Brain microvascular endothelial cell (primary cell): ENCODE data around the gene CLEC16A.

Source experiments
- DNase-seq: peaks from one replicate; pipeline ENCODE4 v3.0.0-alpha.2; 2020
- H3K27ac ChIP-seq: fragments of 250-450 bp; sonication (Bioruptor Pico); 2 replicates; pipeline ENCODE4 v1.5.1; 2020; ENCODE audit warnings: mild to moderate bottlenecking, moderate library complexity
- H3K27me3 ChIP-seq: fragments of 250-450 bp; sonication (Bioruptor Pico); replicated peaks from 2 replicates; pipeline ENCODE4 v1.5.1; 2020; ENCODE audit warnings: mild to moderate bottlenecking
- H3K36me3 ChIP-seq: fragments of 250-450 bp; sonication (Bioruptor Pico); replicated peaks from 2 replicates; pipeline ENCODE4 v1.5.1; 2020; ENCODE audit warnings: mild to moderate bottlenecking
- H3K4me3 ChIP-seq: 2 replicates; pipeline ENCODE4 v1.5.1; 2011; ENCODE audit warnings: low read depth, mild to moderate bottlenecking, control low read depth, low read length, moderate library complexity
- in situ Hi-C: cut with HindIII; loops from 2 replicates; pipeline ENCODE4 v1.10.0; 2017; ENCODE audit warnings: low sequenced_read_pairs, low pct_ligation_motif_present
- TF ChIP-seq, protein P1 (sequence below): IDR thresholded peaks from 2 replicates; pipeline ENCODE4 v1.5.1; 2011; ENCODE audit warnings: low read depth, mild to moderate bottlenecking, moderate library complexity, low read length, control low read depth, inconsistent platforms; ENCODE audit errors: missing control alignments

Gene CLEC16A

DNA sequence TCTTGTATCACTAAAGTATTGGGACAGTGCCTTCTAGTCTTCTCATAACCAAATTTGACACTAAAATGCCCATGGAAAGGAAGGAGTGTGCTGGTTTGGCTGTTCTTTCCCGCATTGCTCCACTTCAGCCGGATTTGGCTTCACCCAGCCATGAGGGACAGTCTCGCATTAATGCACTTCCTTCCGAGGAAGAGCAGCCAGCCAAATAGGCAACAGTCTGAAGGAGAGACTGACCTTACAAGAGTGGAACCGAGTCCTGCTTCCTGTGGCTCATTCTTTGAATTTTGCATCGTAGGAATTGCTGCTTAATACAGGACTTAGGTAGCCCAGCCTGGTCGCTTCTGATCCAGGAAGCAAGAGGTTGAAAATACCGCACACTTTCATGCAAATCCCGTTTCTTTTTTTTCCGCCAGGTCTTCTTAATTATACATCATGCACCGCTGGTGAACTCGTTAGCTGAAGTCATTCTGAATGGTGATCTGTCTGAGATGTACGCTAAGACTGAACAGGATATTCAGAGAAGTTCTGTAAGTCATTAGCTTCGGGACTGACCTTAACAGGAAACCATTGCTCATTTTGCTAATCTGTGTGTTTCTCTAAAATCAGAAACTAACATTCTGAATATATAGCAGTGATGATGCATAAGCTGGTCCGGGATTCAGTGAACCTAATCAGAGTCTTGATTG, 38.2 kb downstream of the CLEC16A start:
- Histone ChIP-seq H3K36me3 (peaks cover 3% of the 10 kb centered on the region), H3K4me3 (no peak overlapping the region), H3K27me3 (no peaks in the 10 kb centered on the region), H3K27ac (no peak overlapping the region)
- DNase-seq = no peak
- in situ Hi-C loops = no loop called here
- TF ChIP-seq, protein P1, sequence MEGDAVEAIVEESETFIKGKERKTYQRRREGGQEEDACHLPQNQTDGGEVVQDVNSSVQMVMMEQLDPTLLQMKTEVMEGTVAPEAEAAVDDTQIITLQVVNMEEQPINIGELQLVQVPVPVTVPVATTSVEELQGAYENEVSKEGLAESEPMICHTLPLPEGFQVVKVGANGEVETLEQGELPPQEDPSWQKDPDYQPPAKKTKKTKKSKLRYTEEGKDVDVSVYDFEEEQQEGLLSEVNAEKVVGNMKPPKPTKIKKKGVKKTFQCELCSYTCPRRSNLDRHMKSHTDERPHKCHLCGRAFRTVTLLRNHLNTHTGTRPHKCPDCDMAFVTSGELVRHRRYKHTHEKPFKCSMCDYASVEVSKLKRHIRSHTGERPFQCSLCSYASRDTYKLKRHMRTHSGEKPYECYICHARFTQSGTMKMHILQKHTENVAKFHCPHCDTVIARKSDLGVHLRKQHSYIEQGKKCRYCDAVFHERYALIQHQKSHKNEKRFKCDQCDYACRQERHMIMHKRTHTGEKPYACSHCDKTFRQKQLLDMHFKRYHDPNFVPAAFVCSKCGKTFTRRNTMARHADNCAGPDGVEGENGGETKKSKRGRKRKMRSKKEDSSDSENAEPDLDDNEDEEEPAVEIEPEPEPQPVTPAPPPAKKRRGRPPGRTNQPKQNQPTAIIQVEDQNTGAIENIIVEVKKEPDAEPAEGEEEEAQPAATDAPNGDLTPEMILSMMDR = no peak

DNA sequence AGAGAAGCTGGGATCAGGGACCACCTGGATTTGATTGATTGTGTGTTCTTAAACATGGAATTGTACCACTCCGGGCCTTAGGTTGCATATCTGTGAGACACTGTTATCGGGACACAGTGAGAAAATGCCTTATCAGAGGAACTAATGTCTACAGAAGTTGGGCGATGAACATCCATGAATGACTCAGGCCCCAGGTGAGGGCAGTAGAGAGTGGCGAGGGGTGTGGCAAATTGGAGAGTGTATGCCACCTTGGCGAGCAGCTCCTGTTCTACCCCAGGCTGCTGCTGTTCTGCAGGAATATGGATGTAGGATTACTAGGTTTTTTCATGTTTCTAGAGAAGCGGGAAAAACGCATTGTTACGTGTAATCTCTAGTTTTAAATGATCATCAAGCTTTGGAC, 38.8 kb downstream of the CLEC16A start:
- in situ Hi-C loops = no loop called here
- no peak for DNase-seq

GRCh38 chr16:10984509-10984908, 40.1 kb downstream of the CLEC16A start:
- peaks cover 3% of the 10 kb centered on the region for H3K36me3 ChIP-seq
- H3K4me3 ChIP-seq = no peak overlapping the region
- no peak for DNase-seq
- TF ChIP-seq, protein P1 = no peak
- no peaks in the 10 kb centered on the region for H3K27me3 ChIP-seq
- in situ Hi-C loops = no loop called here
- H3K27ac ChIP-seq = no peak overlapping the region

More for the DNA sequence above, 38.8 kb downstream of the CLEC16A start:
- no peak overlapping the region for H3K4me3 ChIP-seq
- peaks cover 3% of the 10 kb centered on the region for H3K36me3 ChIP-seq
- no peaks in the 10 kb centered on the region for H3K27me3 ChIP-seq
- TF ChIP-seq, protein P1 = no peak
- H3K27ac ChIP-seq = no peak overlapping the region

GRCh38 chr16:10987361-10988163, 43.2 kb downstream of the CLEC16A start:
- H3K36me3 ChIP-seq = peaks cover 3% of the 10 kb centered on the region
- in situ Hi-C loops = no loop called here
- TF ChIP-seq, protein P1 = no peak
- no peak for DNase-seq
- H3K4me3 ChIP-seq = no peak overlapping the region
- no peak overlapping the region for H3K27ac ChIP-seq
- no peaks in the 10 kb centered on the region for H3K27me3 ChIP-seq

- H3K36me3 ChIP-seq = no peaks in the 10 kb centered on the region
- no peak for DNase-seq
- in situ Hi-C loops = no loop called here
- no peak overlapping the region for H3K27ac ChIP-seq
- no peak overlapping the region for H3K4me3 ChIP-seq
- H3K27me3 ChIP-seq = no peaks in the 10 kb centered on the region
- TF ChIP-seq, protein P1 = peak; percentile 71
These were observed 43.9 kb downstream of the CLEC16A start for GRCh38 chr16:10988164-10988803.
